Astrocyte (in vitro differentiated cells and primary cell): ENCODE results near the gene SLC6A7. TPM values are rescaled to one million over a fixed set of nuclear protein-coding genes. Genes with fewer than 3 reads are reported as not detected.
A peak's percentile ranks its signal among the peaks of the same experiment; 100 is the strongest.

Experiments used
- DNase-seq: peaks from one replicate; pipeline ENCODE4 v3.0.0-alpha.2; 2010; ENCODE audit warnings: low read depth
- FAIRE-seq: peaks from 2 replicates; lab custom pipeline; 2011; peaks lifted over from hg19 to GRCh38; lab: Jason Lieb, UNC
- H2AFZ ChIP-seq: 2 replicates; pipeline ENCODE4 v1.6.0; 2012; ENCODE audit warnings: low read depth, low read length, inconsistent platforms
- H3K27ac ChIP-seq: 2 replicates; pipeline ENCODE4 v1.5.1; 2011; ENCODE audit warnings: low read depth, low read length, inconsistent platforms
- H3K27me3 ChIP-seq: 2 replicates; pipeline ENCODE4 v1.6.0; 2011; ENCODE audit warnings: low read length, inconsistent platforms; ENCODE audit not compliant: insufficient read depth
- H3K36me3 ChIP-seq: 2 replicates; pipeline ENCODE4 v1.5.1; 2011; ENCODE audit warnings: low read length, inconsistent platforms; ENCODE audit not compliant: insufficient read depth
- H3K4me1 ChIP-seq: 2 replicates; pipeline ENCODE4 v1.5.1; 2011; ENCODE audit warnings: low read length, inconsistent platforms; ENCODE audit not compliant: insufficient read depth
- H3K4me2 ChIP-seq: 2 replicates; pipeline ENCODE4 v1.6.0; 2012; ENCODE audit warnings: low read length, inconsistent platforms
- H3K4me3 ChIP-seq: 2 replicates; pipeline ENCODE4 v1.5.1; 2011; ENCODE audit warnings: low read depth, mild to moderate bottlenecking, low read length, inconsistent platforms; ENCODE audit not compliant: insufficient read depth
- H3K79me2 ChIP-seq: 2 replicates; pipeline ENCODE4 v1.6.0; 2012; ENCODE audit warnings: mild to moderate bottlenecking, low read length, inconsistent platforms; ENCODE audit not compliant: insufficient read depth
- H3K9ac ChIP-seq: 2 replicates; pipeline ENCODE4 v1.6.0; 2012; ENCODE audit warnings: mild to moderate bottlenecking, low read length, inconsistent platforms
- H3K9me3 ChIP-seq: 2 replicates; pipeline ENCODE4 v1.5.1; 2012; ENCODE audit warnings: low read depth, mild to moderate bottlenecking, low read length, inconsistent platforms; ENCODE audit not compliant: insufficient read depth
- H4K20me1 ChIP-seq: 2 replicates; pipeline ENCODE4 v1.6.0; 2012; ENCODE audit warnings: low read length, inconsistent platforms; ENCODE audit not compliant: insufficient read depth
- H3K27ac Mint-ChIP-seq: one replicate; pipeline ENCODE4 v1.8.0; 2021; ENCODE audit warnings: mild to moderate bottlenecking, mixed read lengths; ENCODE audit not compliant: unreplicated experiment
- H3K27me3 Mint-ChIP-seq: one replicate; pipeline ENCODE4 v1.8.0; 2021; ENCODE audit warnings: low read depth, mixed read lengths; ENCODE audit not compliant: unreplicated experiment
- H3K36me3 Mint-ChIP-seq: one replicate; pipeline ENCODE4 v1.8.0; 2021; ENCODE audit warnings: low read depth, mixed read lengths; ENCODE audit not compliant: unreplicated experiment
- H3K4me1 Mint-ChIP-seq: one replicate; pipeline ENCODE4 v1.8.0; 2021; ENCODE audit warnings: low read depth, mixed read lengths; ENCODE audit not compliant: unreplicated experiment
- H3K4me3 Mint-ChIP-seq: one replicate; pipeline ENCODE4 v1.8.0; 2021; ENCODE audit warnings: mild to moderate bottlenecking, moderate library complexity, mixed read lengths; ENCODE audit not compliant: unreplicated experiment
- H3K9me3 Mint-ChIP-seq: one replicate; pipeline ENCODE4 v1.8.0; 2021; ENCODE audit warnings: mild to moderate bottlenecking, mixed read lengths; ENCODE audit not compliant: unreplicated experiment
- EZH2 ChIP-seq: IDR thresholded peaks from 2 replicates; pipeline ENCODE4 v1.6.1; 2012; ENCODE audit warnings: mild to moderate bottlenecking, low read length, inconsistent platforms; ENCODE audit not compliant: insufficient read depth
- total RNA-seq: library from RNA; stranded (reverse); gene quantifications from 2 replicates; pipeline ENCODE4 v1.2.1, GENCODE V29; 2021
- TF ChIP-seq, protein P1 (sequence below): IDR thresholded peaks from 2 replicates; pipeline ENCODE4 v1.5.1; 2011; ENCODE audit warnings: low read depth, mild to moderate bottlenecking, inconsistent platforms, low read length, moderate library complexity; ENCODE audit not compliant: insufficient read depth

Gene SLC6A7
- total RNA-seq, 1 donor from 2014 or later = not detected

DNA sequence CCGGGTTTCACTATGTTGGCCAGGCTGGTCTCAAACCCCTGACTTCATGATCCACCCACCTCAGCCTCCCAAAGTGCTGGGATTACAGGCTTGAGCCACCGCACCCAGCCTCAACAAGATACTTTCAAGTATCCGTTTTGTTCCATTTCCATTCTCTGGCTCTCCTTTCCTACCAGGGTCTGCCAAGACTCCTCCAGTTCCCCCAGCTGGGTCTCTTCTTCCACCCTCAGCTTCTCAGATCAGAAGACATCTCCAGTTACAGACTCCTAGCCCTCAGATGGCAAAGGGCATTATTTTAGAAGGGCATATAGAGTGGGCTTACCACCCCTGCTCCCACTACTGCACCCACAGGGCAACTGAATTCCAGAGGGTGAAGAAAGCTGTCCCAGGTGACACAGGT is 32.7 kb upstream of the SLC6A7 start:
- no peak overlapping the region for H2AFZ ChIP-seq
- no peaks in the 10 kb centered on the region for H3K36me3 ChIP-seq
- H3K4me1 Mint-ChIP-seq = peaks cover 36% of the 10 kb centered on the region
- no peaks in the 10 kb centered on the region for H3K27me3 ChIP-seq
- DNase-seq (no peak), FAIRE-seq (no peak)
- TF ChIP-seq EZH2 = no peak
- TF ChIP-seq, protein P1, sequence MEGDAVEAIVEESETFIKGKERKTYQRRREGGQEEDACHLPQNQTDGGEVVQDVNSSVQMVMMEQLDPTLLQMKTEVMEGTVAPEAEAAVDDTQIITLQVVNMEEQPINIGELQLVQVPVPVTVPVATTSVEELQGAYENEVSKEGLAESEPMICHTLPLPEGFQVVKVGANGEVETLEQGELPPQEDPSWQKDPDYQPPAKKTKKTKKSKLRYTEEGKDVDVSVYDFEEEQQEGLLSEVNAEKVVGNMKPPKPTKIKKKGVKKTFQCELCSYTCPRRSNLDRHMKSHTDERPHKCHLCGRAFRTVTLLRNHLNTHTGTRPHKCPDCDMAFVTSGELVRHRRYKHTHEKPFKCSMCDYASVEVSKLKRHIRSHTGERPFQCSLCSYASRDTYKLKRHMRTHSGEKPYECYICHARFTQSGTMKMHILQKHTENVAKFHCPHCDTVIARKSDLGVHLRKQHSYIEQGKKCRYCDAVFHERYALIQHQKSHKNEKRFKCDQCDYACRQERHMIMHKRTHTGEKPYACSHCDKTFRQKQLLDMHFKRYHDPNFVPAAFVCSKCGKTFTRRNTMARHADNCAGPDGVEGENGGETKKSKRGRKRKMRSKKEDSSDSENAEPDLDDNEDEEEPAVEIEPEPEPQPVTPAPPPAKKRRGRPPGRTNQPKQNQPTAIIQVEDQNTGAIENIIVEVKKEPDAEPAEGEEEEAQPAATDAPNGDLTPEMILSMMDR = no peak
- H4K20me1 ChIP-seq = peaks cover 20% of the 10 kb centered on the region
- H3K27ac ChIP-seq = no peak overlapping the region
- peaks cover 67% of the 10 kb centered on the region for H3K4me1 ChIP-seq
- H3K9me3 Mint-ChIP-seq = no peaks in the 10 kb centered on the region
- no peak overlapping the region for H3K4me3 ChIP-seq
- no peak overlapping the region for H3K4me3 Mint-ChIP-seq
- no peak overlapping the region for H3K27ac Mint-ChIP-seq
- peaks cover 35% of the 10 kb centered on the region for H3K79me2 ChIP-seq
- no peak overlapping the region for H3K9ac ChIP-seq
- no peaks in the 10 kb centered on the region for H3K27me3 Mint-ChIP-seq
- no peaks in the 10 kb centered on the region for H3K9me3 ChIP-seq
- no peaks in the 10 kb centered on the region for H3K36me3 Mint-ChIP-seq
- no peak overlapping the region for H3K4me2 ChIP-seq

DNA sequence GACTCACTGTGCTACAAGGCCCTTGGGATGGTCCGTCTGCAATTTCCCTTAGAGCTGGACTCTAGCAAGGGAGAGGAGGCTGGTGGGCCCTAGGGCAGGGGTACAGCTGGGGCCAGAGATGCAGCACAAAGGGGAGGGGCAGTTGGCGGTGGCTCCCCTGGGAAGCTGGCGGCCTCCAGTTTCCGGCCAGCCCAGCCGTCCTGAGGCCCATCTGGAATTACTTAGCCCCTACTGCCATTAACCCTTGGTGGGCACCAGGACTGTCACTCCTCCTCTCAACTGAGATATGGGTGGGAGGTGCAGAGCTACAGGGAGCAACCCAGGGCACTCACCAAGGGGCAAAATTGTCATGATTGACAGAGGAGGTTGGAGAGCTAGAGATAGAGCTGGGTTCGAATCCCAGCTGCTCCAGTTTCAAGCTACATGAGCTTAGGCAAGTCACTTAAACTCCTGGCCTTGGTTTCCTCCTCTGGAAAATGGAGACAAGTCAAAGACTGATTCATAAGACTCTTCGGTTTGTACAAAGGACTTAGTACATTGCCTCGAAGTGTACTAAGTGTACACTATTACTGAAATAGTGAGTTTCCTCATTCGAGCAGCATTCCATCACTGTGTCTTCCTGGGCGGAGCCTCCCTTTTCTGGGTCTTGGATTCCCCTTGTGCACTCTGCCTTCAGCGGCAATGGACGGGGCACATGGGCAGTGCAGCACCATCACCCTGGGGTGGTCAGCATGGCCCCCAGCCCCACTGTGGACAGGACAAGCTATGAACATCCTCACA is 31.5 kb upstream of the SLC6A7 start:
- H3K27ac Mint-ChIP-seq = no peak overlapping the region
- Histone ChIP-seq H3K27ac (no peak overlapping the region), H3K4me1 (peaks cover 56% of the 10 kb centered on the region), H3K9me3 (no peaks in the 10 kb centered on the region), H3K9ac (no peak overlapping the region), H3K4me2 (peak overlapping the region; percentile 11), H4K20me1 (peaks cover 9% of the 10 kb centered on the region), H2AFZ (peak overlapping the region; percentile 16), H3K4me3 (no peak overlapping the region), H3K27me3 (no peaks in the 10 kb centered on the region), H3K36me3 (no peaks in the 10 kb centered on the region), H3K79me2 (peaks cover 23% of the 10 kb centered on the region)
- TF ChIP-seq, protein P1 = no peak
- TF ChIP-seq EZH2 = no peak
- no peaks in the 10 kb centered on the region for H3K9me3 Mint-ChIP-seq
- H3K27me3 Mint-ChIP-seq = no peaks in the 10 kb centered on the region
- DNase-seq (no peak), FAIRE-seq (peak; percentile 60)
- H3K4me3 Mint-ChIP-seq = no peak overlapping the region
- H3K36me3 Mint-ChIP-seq = no peaks in the 10 kb centered on the region
- peaks cover 32% of the 10 kb centered on the region for H3K4me1 Mint-ChIP-seq

DNA sequence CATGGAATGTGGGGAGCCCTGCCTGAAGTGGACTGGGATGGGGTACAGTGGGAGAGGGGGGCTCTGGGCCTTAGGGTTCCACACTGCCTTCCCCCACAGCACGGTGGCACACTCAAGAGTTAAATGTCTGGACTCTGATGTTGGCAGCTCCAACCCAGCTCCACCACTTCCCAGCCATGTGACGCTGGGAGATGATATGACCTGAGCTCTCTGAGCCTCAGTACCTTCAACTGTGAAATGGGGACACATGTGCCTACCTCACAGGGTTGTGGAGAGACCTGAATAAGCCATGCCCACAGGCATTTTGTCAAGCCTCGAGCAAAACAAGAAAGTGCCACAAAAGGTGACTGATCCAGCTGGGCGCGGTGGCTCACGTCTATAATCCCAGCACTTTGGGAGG is 30.8 kb upstream of the SLC6A7 start:
- no peak overlapping the region for H3K9ac ChIP-seq
- H3K27me3 ChIP-seq = no peaks in the 10 kb centered on the region
- FAIRE-seq (no peak), DNase-seq (no peak)
- Mint-ChIP-seq H3K36me3 (no peaks in the 10 kb centered on the region), H3K27ac (no peak overlapping the region), H3K4me1 (peaks cover 27% of the 10 kb centered on the region), H3K27me3 (no peaks in the 10 kb centered on the region), H3K4me3 (no peak overlapping the region), H3K9me3 (no peaks in the 10 kb centered on the region)
- no peaks in the 10 kb centered on the region for H3K36me3 ChIP-seq
- H3K9me3 ChIP-seq = no peaks in the 10 kb centered on the region
- H3K4me3 ChIP-seq = no peak overlapping the region
- no peak overlapping the region for H3K27ac ChIP-seq
- TF ChIP-seq, protein P1 = no peak
- peaks cover 16% of the 10 kb centered on the region for H3K79me2 ChIP-seq
- H2AFZ ChIP-seq = no peak overlapping the region
- H3K4me2 ChIP-seq = no peak overlapping the region
- peaks cover 3% of the 10 kb centered on the region for H4K20me1 ChIP-seq
- H3K4me1 ChIP-seq = peaks cover 49% of the 10 kb centered on the region
